ENCODE results near the gene PMPCA. TPM values are rescaled to one million over a fixed set of nuclear protein-coding genes. Genes with fewer than 3 reads are reported as not detected.

PMPCA gene
- total RNA-seq, 1 donor from 2014 or later, result 59.3 TPM

DNA sequence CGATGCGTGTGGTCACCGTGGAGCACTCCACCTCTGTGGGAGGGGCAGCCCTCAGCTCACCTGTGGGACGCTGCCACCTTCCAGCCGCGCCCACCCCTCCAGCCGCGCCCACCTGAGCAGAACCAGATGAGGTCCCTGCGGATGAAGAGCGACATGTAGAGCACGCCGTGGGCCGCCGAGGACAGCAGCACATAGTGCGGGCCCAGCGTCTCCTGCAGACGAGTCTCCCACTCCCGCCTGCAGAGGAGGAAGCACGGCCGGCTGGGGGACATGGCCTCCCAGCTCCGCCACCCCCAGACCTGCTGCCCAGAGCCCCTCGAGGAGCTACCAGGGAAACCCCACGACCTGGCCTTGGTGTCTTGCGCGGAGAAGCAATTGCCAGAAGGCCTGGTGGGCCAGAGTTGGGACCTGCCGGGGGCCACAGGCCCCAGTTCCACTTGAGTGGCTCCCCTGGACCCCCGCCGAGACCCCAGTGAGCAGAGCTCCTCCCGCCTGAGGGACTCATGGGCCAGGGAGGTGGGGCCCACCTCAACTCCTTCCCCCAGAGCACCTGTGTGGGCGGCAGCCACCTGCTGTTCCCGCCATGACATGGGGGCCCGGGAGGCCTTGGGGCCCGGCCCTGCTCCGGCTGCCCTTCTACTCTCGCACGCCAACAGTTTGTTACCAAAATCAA, 22.7 kb downstream of the PMPCA start:
- ATAC-seq (no peak), DNase-seq (ENCODE audit: low spot score) (no peak)

DNA sequence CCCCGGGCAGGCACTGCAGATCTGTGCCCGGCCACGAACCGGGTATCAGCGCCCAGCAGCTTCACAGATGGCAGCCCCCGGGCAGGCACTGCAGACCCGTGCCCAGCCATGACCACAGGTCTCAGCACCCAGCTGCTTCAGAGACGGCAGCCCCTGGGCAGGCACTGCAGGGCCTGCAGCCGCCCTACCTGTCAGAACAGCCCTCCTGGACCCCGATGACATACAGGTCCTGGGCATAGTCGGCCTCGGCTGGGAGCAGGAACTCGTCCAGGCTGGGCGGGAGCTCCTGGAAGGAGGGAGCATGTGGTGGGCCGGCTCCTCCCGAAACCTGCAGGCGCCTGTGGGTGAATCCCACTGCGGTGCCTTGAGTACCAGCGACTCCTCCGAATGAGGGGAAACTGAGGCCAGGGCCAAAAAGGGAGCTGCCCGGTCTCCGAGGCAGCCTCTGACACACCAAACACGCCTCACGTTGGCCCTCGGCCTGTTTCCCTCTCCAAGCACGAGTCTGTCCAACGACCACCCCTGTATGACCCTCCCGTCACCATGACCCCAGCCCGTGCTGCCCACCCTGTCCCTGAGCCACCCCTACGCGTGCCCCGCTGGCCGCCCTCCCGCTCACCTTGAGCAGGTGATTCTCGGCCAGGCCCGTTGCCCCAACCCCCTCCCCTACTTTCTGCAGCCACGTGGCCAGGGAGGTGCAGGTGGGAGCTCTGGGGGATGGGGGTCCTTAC, 23.6 kb downstream of the PMPCA start:
- ATAC-seq (no peak), DNase-seq (ENCODE audit: low spot score) (no peak)

DNA sequence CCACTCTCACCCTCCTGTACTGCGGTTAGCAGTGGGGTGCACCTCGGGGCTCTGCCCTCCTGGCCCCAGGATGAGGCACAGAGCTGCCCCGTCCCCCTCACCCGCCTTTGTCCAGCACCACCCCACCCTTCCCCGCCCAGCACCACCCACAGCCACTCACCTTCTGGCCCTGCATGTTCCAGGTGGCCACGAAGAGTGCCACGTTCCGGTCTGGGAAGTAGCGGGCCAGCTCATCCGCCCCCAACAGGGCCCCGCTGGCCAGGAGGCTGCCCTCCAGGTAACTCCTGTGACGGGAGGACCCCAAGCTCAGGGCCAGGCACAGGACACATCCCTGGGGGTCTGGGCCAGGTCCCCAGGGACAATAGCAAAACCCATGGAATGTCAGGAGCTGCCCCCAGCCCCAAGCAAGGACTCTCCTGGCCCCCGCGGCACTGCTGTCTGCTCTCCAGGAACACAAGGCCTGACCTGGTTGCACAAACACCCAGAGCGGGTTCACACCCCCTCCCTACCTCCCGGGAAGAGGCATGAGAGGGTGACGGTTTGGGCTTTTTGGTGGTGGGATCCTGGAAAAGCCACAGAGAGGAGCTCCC, 24.2 kb downstream of the PMPCA start:
- ATAC-seq (no peak), DNase-seq (ENCODE audit: low spot score) (no peak)

DNA sequence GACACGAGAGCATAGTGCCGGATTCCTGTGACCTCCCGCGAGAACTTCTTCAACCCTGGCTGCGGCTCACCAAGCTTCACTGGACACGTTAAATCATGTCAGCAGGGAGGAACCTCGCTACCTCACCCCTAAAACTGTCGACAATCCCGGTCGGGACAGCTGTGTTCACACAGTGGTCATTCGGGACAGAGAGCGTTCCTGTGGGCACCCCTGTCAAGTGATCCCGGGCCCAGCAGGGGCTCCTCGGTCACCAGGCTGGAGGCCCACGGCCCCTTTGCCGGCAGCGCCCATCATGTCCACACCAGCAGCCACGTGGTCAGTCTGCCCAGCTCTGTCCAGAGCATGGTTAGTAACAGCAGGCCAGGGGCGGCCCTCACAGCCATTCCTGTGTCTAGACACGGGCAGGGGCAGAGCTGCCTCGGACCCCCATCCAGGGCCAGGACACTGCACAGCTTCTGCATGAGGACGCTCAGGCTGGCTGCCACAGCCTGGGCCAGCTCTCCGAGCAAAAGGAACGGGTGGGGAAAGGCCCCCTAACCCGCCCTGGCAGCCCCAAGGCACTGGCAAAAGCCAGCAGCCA, 25.7 kb downstream of the PMPCA start:
- no peak for DNase-seq (ENCODE audit: low spot score)
- no peak for ATAC-seq

DNA sequence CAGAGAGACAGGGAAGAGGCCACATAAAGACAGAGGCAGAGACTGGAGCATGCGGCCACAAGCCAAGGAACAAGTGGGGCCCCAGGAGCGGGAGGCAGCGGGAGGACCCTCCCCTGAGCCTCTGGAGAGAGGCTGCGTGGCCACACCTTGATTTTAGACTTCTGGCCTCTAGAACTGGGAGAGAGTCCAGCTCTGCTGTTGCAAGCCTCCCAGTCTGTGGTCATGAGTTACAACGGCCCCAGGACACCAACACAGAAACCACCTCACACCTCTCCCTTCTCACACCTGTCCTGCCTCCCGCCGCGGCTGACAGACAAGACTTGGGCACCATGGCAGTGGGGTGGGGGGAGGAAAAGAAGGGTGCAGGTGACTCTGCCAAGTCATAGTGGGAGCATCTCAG, 27.0 kb downstream of the PMPCA start:
- DNase-seq (ENCODE audit: low spot score), result peak; percentile 82
- peak; percentile 47 for ATAC-seq

DNA sequence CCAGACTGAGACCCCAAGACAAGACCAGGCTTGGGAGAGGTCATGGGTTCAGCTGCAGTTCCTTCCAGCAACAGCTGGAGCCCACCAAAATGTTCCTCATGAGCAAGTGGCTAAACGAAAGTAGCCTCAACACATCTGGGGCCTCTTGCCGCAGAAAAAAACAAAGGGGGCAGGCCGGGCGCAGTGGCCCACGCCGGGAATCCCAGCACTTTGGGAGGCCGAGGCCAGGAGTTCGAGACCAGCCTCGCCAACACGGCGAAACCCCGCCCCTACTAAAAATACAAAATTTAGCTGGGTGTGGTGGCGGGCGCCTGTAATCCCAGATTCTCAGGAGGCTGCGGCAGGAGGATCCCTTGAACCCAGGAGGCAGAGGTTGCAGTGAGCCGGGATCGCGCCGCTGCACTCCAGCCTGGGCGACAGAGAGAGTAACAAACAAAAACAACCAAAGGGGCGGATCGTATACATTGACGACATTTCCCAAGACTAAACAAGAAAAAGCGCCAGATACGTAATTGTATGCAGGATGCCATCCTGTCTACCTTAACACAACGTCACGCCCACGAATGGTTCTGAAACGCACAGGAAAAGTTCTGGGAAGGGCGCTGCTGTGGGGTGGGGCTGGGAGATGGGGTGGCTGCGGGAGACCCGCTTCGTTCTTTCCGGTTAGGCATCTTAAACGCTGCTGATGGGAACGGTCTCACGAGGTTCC, 27.5 kb downstream of the PMPCA start:
- no peak for ATAC-seq
- DNase-seq (ENCODE audit: low spot score), result no peak

DNA sequence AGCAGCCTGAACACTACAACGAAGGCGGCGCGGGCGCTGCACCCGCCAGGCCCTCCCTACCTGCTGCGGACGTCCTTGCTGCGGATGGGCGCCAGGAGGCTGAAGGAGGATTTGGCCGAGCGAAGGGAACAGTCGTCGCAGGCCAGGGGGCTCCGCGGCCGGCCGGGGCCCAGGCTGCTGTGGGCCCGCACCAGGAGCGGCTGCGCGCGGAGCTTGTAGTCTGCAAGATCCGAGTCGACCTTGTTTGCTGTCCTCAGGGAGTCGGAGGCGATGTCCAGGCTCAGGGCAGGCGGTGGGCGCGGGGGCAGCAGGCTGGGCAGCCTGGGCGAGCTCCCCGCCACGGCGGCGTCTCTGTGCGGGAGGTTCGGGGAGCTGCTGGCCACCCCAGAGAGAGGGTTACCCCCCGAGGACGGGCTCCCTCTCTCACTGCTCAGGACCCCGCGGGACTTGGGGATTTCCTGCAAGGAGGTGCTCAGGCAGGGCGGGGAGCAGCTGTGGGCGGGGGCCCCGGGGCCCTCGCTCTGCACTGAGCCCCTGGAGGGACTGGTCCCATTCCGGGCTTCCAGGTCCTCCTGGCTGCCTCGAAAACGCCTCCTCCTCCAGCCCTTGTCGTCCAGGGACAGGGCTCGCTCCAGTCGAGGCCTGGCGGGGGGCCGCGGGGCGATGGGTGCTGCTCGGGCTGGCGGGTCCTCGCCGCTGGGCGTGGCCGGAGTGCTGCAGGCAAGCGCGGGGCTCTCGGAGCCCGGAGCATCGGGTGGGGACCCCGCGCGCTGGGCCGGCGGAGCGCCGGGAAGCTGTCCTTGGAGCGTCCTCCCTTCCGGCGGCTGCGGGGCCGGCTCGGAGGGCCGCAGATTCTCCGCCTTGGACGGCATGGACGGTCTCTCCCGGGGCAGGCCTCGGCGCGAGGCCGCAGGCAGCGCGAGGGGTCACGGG, 28.4 kb downstream of the PMPCA start:
- peak; percentile 8 for ATAC-seq
- DNase-seq (ENCODE audit: low spot score), result no peak

DNA sequence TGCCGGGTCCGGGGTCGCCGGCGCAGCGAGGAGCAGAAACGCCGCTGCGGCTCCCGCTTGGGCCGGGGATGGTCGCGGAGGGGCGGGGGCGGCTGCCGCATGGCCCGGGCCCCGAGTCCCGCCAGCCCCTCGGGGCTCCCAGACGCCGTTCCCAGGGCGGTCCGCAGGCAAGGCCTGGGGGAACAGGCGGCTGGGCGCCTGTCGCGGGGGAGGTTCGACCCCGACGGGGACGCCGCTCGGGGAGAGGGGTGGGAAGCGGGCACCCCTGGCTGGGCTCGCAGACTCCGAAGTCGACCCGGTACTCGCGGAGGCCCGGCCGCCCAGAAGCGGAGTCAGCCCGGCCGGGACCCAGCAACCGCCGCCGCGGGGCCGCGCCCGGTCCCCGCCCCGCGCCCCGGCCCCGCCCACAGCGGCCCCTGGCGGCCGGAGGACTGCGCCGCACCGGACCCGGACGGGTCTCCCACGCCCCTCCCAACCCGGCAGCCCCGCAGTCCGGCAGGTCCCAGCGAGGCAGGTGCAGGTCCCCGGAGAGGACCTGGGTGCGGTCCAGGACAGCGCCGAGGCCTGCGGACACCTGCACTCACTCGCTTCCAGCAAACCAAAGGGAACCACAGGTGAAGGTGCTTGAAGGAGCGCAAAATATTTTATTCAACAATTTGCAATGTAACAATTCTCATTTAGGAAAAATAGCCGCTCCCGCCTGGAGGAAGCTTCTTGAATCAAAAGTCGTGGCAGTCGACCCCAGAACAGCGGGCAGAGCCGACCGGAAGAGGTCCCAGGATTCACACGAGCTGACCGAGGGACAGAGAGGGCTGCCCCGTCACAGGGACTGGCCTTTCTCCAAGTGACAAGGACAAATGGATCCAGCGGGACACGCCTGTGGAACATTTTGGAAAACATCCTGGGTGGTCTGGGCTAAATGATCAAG, 29.3 kb downstream of the PMPCA start, which contains the start of gene INPP5E:
TSS of gene INPP5E (minus strand) at position 365 of the 928 bp plus-strand sequence. CDS start 426 bp downstream, outside the sequence.
- ATAC-seq (peak; percentile 76), DNase-seq (ENCODE audit: low spot score) (peak; percentile 83)

DNA sequence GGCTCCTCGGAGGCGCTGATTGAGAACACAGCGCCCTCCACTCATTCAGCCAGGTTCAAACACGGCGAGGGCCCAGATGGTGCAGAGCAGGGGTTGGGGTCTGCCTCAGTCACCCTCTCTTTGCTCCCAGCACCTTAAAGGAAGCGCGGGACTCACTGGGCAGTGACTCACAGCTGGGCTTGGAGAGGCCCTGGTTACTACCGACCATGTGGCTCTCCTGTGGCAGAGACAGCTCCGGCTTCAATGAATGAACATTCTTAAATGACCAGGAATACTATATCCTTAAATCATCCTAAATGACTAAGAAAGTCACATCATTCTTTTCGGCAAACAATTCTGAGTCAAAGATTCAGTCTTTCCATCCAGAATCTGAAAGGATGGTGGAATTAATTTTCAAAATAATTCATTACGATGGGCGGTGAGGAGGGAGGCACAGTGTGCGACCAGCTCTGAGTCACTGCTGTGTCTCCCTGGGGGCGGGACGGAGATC, 30.8 kb downstream of the PMPCA start:
- ATAC-seq, result no peak

DNA sequence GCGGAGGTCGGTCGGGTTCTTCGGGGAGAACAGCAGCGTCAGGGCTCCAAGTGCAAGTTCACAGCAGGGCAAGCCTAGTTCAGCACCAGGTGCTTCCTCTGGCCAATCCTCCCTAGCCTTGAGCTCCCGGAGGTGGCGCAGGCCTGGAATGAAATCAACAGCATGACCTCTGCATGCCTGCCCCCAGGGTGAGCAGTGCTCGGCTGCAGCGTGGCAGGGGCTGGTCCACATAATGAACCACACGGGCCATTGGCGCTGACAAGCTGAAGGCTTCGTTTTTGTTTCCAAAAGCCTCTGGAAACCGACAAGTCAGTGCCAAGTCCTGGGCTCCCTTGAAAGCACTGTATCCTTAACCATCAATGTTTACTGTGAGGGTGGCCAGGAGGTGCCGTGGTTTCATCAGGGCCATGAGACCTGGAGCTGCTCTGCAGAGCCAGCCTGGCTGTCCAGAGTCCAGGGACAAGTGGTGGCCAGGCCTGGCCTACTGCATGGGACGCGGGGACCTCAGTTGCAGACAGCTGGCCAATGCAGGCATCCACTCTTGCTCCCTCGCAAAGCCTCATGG, 31.3 kb downstream of the PMPCA start:
- peak; percentile 91 for DNase-seq (ENCODE audit: low spot score)

More for the DNA sequence above, 30.8 kb downstream of the PMPCA start:
- DNase-seq (ENCODE audit: low spot score), result peak; percentile 45

DNA sequence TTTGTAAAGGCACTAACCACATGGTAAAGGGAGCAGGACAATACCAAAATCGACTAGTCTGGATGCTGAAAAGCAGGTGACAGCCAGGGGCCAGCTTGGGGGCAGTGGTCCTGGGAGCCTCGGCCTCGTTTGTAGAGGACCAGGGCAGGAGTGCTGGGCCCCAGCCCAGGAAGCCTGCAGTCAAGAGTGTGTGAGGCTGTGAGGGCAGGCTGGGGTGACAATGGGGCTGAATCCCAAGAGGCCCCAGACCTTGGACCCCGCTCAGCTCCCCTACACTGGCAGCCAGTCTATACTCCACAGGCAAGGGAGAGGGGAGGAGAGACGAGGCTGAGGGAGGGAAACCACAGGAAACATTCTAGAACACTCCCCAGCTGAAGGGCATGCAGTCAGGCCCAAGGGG, 31.8 kb downstream of the PMPCA start:
- no peak for DNase-seq (ENCODE audit: low spot score)

More for the DNA sequence above, 31.3 kb downstream of the PMPCA start:
- ATAC-seq, result peak; percentile 65

DNA sequence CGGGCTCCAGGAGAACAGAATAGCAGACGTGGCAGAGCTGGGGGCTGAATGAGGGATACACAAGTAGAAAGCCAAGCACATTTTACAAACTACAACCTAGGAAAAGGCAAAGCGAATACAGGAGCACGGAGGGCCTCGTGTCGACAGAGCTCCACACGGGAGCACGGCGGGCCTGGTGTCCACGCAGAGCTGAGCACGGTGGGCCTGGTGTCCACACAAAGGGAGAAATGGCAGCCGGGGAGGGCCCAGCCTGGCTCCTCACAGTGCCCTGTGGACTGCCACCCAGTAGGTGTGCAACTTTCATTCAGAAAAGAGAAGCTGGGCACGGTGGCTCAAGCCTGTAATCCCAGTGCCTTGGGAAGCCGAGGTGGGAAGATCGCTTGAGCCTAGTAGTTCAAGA, 32.6 kb downstream of the PMPCA start:
- ATAC-seq, result no peak
- no peak for DNase-seq (ENCODE audit: low spot score)

More for the DNA sequence above, 31.8 kb downstream of the PMPCA start:
- ATAC-seq, result no peak

DNA sequence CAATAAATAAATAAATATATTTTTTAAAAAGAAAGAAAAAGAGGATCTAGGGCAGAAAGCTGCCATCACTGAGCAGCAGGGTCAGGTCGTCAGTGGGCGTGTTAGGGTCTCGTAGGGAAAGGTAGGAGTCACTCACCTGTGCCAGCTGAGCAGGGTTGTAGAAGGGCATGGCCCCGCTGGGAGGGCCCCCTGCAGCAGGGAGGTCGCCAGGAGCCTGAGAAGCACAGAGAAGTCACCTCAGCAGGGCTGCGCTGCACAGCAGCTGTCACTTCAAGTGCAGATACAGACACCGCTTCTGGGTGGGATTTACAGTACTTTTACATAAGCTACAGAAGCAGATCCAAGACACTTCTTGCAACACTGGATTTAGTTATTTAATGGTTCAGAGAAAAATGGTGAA, 33.2 kb downstream of the PMPCA start:
- DNase-seq (ENCODE audit: low spot score) (peak; percentile 44), ATAC-seq (no peak)

DNA sequence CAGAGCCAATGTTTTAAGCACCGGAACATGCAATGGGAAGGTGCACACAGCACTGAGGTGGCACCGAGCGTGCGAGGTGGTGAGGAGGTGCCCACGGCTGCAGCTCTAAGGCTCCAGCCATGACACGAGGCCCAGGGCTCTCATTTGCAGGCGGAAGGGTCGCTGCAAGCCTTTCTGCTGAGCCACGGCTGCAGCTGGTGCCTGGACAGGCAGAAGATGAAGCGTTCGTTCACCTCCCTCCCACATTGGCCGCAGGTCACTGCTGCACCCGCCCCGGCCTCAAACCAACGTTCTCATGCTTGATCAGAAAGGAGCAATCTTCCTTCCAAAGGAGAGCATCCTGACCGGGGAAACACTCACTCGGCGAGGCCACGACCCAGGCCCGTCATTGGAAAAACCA, 33.6 kb downstream of the PMPCA start:
- no peak for DNase-seq (ENCODE audit: low spot score)
- no peak for ATAC-seq

DNA sequence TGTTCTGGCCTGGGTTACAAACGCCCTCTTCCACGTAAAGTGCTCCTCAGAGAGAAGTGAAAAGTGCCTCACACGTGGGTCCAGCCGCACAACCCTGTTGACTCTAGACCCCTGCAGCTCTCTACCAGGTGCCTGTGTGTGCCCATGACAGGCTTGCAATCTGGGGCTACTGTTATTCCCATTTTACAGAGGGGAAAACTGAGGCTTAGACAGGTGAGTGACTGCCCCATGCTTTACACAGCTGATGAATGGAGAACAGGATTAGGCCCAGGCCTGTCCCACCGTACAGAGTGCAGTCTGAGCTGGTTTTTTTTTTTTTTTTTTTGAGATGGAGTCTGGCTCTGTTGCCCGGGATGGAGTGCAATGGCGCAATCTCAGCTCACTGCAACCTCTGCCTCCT, 35.3 kb downstream of the PMPCA start:
- ATAC-seq (no peak), DNase-seq (ENCODE audit: low spot score) (no peak)

DNA sequence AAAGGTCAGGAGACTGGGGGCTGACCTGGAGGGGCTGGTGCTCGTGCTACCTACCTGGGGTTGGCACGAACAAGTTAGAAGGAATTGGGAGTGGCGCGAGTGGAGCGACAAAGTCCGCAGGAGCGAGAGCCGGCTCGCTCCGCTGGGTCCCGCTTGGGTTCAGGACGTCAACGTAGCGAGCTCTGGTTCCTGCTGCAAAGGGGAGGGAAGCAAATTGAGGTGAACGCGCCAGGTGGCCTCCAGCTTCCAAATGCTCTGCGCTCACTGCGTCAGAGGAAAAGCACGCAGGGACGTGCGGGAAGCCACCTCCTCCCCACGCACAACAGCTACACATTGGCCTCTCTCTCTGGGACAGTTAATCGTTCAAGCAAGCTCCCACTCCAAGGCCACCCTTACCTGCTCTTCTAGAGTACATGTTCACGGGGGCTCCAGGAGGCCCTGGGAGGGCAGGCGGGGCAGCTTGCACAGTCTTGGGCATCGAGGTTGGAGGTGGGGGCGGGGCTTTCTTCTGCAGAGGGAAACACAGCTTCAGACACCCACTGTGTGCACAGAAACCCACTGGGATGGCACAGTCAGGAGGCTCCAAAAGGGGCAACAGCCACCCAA, 36.8 kb downstream of the PMPCA start:
- ATAC-seq (no peak), DNase-seq (ENCODE audit: low spot score) (no peak)

DNA sequence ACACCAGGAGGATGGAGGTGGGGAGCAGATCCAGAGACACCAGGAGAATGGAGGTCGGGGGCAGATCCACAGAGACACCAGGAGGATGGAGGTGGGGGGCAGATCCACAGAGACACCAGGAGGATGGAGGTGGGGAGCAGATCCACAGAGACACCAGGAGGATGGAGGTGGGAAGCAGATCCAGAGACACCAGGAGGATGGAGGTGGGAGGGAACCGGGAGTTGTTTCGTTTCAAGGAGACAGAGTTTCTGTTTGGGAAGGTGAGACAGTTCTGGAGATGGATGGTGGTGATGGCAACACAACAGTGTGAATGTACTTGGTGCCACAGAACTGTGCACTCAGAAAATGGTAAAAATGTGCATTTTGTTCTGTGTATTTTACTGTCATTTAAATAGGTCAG, 38.2 kb downstream of the PMPCA start:
- DNase-seq (ENCODE audit: low spot score) (no peak), ATAC-seq (no peak)
